GM20000 (cell line): ENCODE measurements around the gene TSPAN5.

Source experiments
- DNase-seq: peaks from one replicate; pipeline ENCODE4 v3.0.0; 2012; ENCODE audit warnings: low spot score
- CTCF ChIP-seq: IDR thresholded peaks from 2 replicates; pipeline ENCODE4 v1.5.1; 2012; ENCODE audit warnings: mild to moderate bottlenecking, control low read depth; ENCODE audit errors: extremely low read depth, missing control alignments

Gene TSPAN5

GRCh38 chr4:98514741-98515469, 143.5 kb downstream of the TSPAN5 start:
- no peak for DNase-seq
- no peak for TF ChIP-seq CTCF

- DNase-seq = no peak
- no peak for TF ChIP-seq CTCF
Measured at GRCh38 chr4:98512918-98513317, 145.5 kb downstream of the TSPAN5 start.

GRCh38 chr4:98510757-98511517, 147.5 kb downstream of the TSPAN5 start:
- no peak for DNase-seq
- no peak for TF ChIP-seq CTCF

GRCh38 chr4:98510340-98510739, 148.1 kb downstream of the TSPAN5 start:
- DNase-seq = no peak
- no peak for TF ChIP-seq CTCF

GRCh38 chr4:98509721-98510120, 148.7 kb downstream of the TSPAN5 start:
- TF ChIP-seq CTCF = no peak
- no peak for DNase-seq

- no peak for DNase-seq
- no peak for TF ChIP-seq CTCF
Measured at GRCh38 chr4:98508829-98509598, 149.4 kb downstream of the TSPAN5 start.

- no peak for DNase-seq
- no peak for TF ChIP-seq CTCF
Measured at GRCh38 chr4:98508248-98508647, 150.2 kb downstream of the TSPAN5 start.
